Kidney (tissue), 14 donors: ENCODE data around the gene HOMER2. TPM values are rescaled to one million over a fixed set of nuclear protein-coding genes. Genes with fewer than 3 reads are reported as not detected.
A peak's percentile ranks its signal among the peaks of the same experiment; 100 is the strongest.

ENCODE experiments used
- DNase-seq, 5 donors: peaks; one replicate each; pipeline ENCODE4 v3.0.0-alpha.2; 2013 to 2020
- FAIRE-seq: peaks from 2 replicates; lab custom pipeline; 2012; peaks lifted over from hg19 to GRCh38; lab: Jason Lieb, UNC
- H3K27ac ChIP-seq, 2 donors: one replicate each; pipeline ENCODE4 v1.7.0; 2013; ENCODE audit warnings: low read depth in 2 of 2, low read length in 2 of 2, inconsistent platforms in 1 of 2
- H3K27me3 ChIP-seq: one replicate; pipeline ENCODE4 v1.7.1; 2013; ENCODE audit warnings: low read length, inconsistent platforms; ENCODE audit not compliant: control insufficient read depth, insufficient read depth
- H3K36me3 ChIP-seq, 3 donors: one replicate each; pipeline versions ENCODE4 v1.7.0 to v1.7.1; 2013; ENCODE audit warnings: low read length in 3 of 3, control low read depth in 1 of 3, inconsistent platforms in 1 of 3; ENCODE audit not compliant: insufficient read depth in 3 of 3, control insufficient read depth in 2 of 3
- H3K4me1 ChIP-seq, 3 donors: one replicate each; pipeline versions ENCODE4 v1.7.0 to v1.7.1; 2013; ENCODE audit warnings: low read length in 3 of 3, inconsistent platforms in 1 of 3, low read depth in 1 of 3; ENCODE audit not compliant: control insufficient read depth in 2 of 3, insufficient read depth in 2 of 3
- H3K4me3 ChIP-seq, 3 donors: one replicate each; pipeline versions ENCODE4 v1.7.0 to v1.8.1; 2013; ENCODE audit warnings: low read length in 3 of 3, control low read depth in 1 of 3, inconsistent platforms in 1 of 3
- H3K9ac ChIP-seq, 3 donors: one replicate each; pipeline versions ENCODE4 v1.7.0 to v1.7.1; 2013; ENCODE audit warnings: low read length in 3 of 3, control low read depth in 1 of 3, inconsistent platforms in 1 of 3
- H3K9me3 ChIP-seq, 3 donors: one replicate each; pipeline versions ENCODE4 v1.7.0 to v1.7.1; 2013; ENCODE audit warnings: low read length in 3 of 3, control low read depth in 1 of 3, inconsistent platforms in 1 of 3; ENCODE audit not compliant: control insufficient read depth in 2 of 3, insufficient read depth in 1 of 3
- intact Hi-C: fragments of 100-400 bp; cut with DNase I; formaldehyde crosslinking; loops from one replicate; pipeline ENCODE4 v1.11.1; 2022
- polyA plus RNA-seq: library from polyadenylated mRNA; stranded (reverse); fragments of 350-450 nt; fragmentation: Illumina TruSeq; extraction: RNeasy Lipid Tissue Mini Kit (QIAGEN cat#74804); gene quantifications from one replicate; pipeline ENCODE4 v1.2.3, GENCODE V29; 2014; ENCODE audit warnings: low read depth, low replicate concordance; ENCODE audit not compliant: insufficient read depth
- total RNA-seq: library from RNA; stranded (reverse); fragmentation: NEBNext Ultra II Directional; extraction: Animal tissue kit (Norgen Biotek cat#: 25700); gene quantifications from one replicate; pipeline ENCODE4 v1.2.1, GENCODE V29; 2021
- TF ChIP-seq, protein P1 (sequence below): IDR thresholded peaks from 3 replicates; pipeline ENCODE4 v1.5.1; 2012; ENCODE audit warnings: mild to moderate bottlenecking, moderate library complexity, borderline replicate concordance; ENCODE audit not compliant: insufficient read depth; ENCODE audit errors: extremely low read depth
- donor health status: control.
- donor health status: control.
- donor health status: control.
- donor health status: control.
- donor health status: control.
- donor health status: DM: yes; HTN: yes; CAD: no.
- donor health status: Normal renal cell carcinoma (clear cell type).

Gene HOMER2
- total and polyA plus RNA-seq, 2 donors from 2014 or later = 4.6 to 35.8 TPM

DNA sequence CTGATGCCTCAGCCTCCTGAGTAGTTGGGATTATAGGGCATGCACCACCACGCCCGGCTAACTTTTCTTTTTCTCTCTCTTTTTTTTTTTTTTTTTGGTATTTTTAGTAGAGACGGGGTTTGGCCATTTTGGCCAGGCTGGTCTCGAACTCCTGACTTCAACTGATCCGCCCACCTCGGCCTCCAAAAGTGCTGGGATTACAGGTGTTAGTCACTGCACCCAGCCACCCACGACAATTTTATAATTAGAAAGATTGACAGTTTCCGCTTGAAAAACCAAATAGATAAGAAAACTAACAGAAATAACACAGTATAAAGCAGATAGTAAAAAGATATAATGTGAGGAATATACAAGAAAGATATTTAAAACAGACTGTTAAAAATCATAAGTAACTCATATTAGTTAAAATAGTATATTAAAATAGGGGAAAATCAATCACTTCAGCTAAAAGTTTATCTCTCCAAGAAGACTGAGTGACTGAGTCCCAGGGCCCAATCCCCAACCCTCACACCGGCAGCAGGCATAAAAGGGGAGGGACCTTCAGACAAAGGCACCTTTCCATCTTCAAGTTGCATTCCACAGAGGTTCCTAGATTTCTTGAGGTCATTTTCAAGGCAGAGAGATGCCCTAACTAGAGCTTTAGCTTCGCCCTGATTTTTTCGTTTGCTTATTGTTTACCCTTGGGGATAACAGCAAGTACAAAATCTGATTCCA, 144.4 kb downstream of the HOMER2 start:
- no peak overlapping the region for H3K9ac ChIP-seq
- intact Hi-C loops = no loop called here

DNA sequence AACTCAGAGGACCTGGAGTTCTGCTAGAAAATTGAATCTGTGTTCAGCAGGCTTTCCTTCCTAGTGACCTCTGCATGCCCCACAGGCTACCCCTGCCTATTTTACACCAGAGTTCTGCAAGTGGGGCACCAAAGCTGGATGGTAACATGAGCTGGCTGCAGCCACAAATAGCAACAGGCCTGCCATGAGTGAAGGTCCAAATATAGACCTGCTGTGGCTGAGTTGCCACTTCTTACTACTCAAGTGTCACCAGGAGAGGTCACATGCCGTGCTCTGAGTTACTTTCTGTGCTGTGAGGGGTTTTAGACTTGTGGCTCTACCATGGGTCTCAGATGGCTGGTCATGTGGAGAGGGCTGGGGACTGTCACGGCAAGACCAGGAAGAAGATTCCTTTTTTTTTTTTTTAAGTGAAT, 146.5 kb downstream of the HOMER2 start, which contains the start of gene FSD2:
Gene FSD2, minus strand, starts transcription at position 76 of the 413 bp plus-strand sequence. CDS start 18,679 bp downstream, outside the sequence.
- no peaks in the 10 kb centered on the region for H3K27me3 ChIP-seq
- FAIRE-seq (no peak), DNase-seq (peak in 4 of 5 donors; percentile 41 to 72 (median 61))
- TF ChIP-seq, protein P1, sequence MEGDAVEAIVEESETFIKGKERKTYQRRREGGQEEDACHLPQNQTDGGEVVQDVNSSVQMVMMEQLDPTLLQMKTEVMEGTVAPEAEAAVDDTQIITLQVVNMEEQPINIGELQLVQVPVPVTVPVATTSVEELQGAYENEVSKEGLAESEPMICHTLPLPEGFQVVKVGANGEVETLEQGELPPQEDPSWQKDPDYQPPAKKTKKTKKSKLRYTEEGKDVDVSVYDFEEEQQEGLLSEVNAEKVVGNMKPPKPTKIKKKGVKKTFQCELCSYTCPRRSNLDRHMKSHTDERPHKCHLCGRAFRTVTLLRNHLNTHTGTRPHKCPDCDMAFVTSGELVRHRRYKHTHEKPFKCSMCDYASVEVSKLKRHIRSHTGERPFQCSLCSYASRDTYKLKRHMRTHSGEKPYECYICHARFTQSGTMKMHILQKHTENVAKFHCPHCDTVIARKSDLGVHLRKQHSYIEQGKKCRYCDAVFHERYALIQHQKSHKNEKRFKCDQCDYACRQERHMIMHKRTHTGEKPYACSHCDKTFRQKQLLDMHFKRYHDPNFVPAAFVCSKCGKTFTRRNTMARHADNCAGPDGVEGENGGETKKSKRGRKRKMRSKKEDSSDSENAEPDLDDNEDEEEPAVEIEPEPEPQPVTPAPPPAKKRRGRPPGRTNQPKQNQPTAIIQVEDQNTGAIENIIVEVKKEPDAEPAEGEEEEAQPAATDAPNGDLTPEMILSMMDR = no peak
- H3K36me3 ChIP-seq = no peaks in the 10 kb centered on the region
- intact Hi-C loops = no loop called here
- H3K9me3 ChIP-seq = no peaks in the 10 kb centered on the region
- H3K27ac ChIP-seq = no peak within 1 kb of the TSS
- no peaks in the 10 kb centered on the region for H3K4me1 ChIP-seq
- H3K9ac ChIP-seq = no peak within 1 kb of the TSS
- H3K4me3 ChIP-seq = no peak within 1 kb of the TSS

More for the DNA sequence above, 144.4 kb downstream of the HOMER2 start:
- H3K36me3 ChIP-seq = no peaks in the 10 kb centered on the region
- no peaks in the 10 kb centered on the region for H3K9me3 ChIP-seq
- TF ChIP-seq, protein P1 = no peak
- H3K4me1 ChIP-seq = peaks cover 0 to 13% (median 0%) of the 10 kb centered on the region in 3 donors
- no peak overlapping the region for H3K4me3 ChIP-seq
- FAIRE-seq = no peak
- no peaks in the 10 kb centered on the region for H3K27me3 ChIP-seq
- DNase-seq = no peak
- no peak overlapping the region for H3K27ac ChIP-seq

DNA sequence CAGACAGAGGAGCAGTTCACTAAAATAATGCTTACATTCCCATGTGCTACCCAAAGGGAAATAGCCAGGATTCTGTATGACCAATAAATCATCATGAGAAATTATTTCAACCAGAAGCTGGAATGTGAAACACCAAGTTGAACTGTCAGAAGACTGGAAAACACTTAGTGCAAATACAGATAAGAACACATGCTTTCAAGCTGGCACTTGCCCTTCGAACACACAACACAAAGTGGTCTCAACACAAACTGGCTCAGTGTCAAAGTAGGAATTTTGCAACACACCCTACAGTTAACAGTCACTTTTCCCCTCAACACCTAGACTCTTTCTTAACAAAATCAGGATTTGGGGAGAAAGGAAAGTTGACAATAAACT, 148.0 kb downstream of the HOMER2 start:
- Histone ChIP-seq H3K27ac (no peak overlapping the region), H3K4me3 (no peak overlapping the region), H3K27me3 (no peaks in the 10 kb centered on the region), H3K9ac (no peak overlapping the region), H3K36me3 (no peaks in the 10 kb centered on the region), H3K4me1 (no peaks in the 10 kb centered on the region), H3K9me3 (no peaks in the 10 kb centered on the region)
- FAIRE-seq = no peak
- no peak for DNase-seq
- intact Hi-C loops = no loop called here
- TF ChIP-seq, protein P1 = no peak
